K562 (cell line): ENCODE results near the gene GPN3. TPM values are rescaled to one million over a fixed set of nuclear protein-coding genes. Genes with fewer than 3 reads are reported as not detected.

Source experiments
- BDP1 ChIP-seq: IDR thresholded peaks from 3 replicates; pipeline ENCODE4 v1.6.1; 2011; ENCODE audit not compliant: insufficient read length, insufficient read depth
- CHD2 ChIP-seq: IDR thresholded peaks from 2 replicates; pipeline ENCODE4 v1.6.1; 2011; ENCODE audit warnings: low read depth, low read length
- FOXK1 ChIP-seq: sonication (generic); formaldehyde crosslinking; IDR thresholded peaks from 2 replicates; pipeline ENCODE4 v1.8.0; 2022; ENCODE audit warnings: missing genetic modification reagents, mild to moderate bottlenecking, borderline replicate concordance
- GABPB2 ChIP-seq: fragments of 250-450 bp; sonication (Bioruptor Pico); conservative IDR thresholded peaks from 2 replicates; pipeline ENCODE4 v1.5.1; 2021; ENCODE audit warnings: mild to moderate bottlenecking
- HDAC6 ChIP-seq: IDR thresholded peaks from 2 replicates; pipeline ENCODE4 v1.6.1; 2012; ENCODE audit warnings: low read depth, mild to moderate bottlenecking, control low read depth, inconsistent platforms, low read length, moderate library complexity
- HMG20B ChIP-seq: fragments of 250-450 bp; sonication (Bioruptor Pico); IDR thresholded peaks from 2 replicates; pipeline ENCODE4 v1.5.0; 2021; ENCODE audit warnings: mild to moderate bottlenecking
- KLF13 ChIP-seq: fragments of 450-650 bp; IDR thresholded peaks from 2 replicates; pipeline ENCODE4 v1.6.1; 2016; ENCODE audit warnings: missing genetic modification characterization, low read depth, mild to moderate bottlenecking, missing compliant biosample characterization, moderate library complexity, borderline replicate concordance
- KLF16 ChIP-seq: IDR thresholded peaks from 2 replicates; pipeline ENCODE4 v1.6.1; 2016; ENCODE audit warnings: antibody characterized with exemption
- L3MBTL2 ChIP-seq: fragments of 450-650 bp; IDR thresholded peaks from 2 replicates; pipeline ENCODE4 v1.6.1; 2016; ENCODE audit warnings: mild to moderate bottlenecking, moderate library complexity
- LEF1 ChIP-seq: fragments of 450-650 bp; IDR thresholded peaks from 2 replicates; pipeline ENCODE4 v1.6.1; 2016; ENCODE audit warnings: mild to moderate bottlenecking
- MCM3 ChIP-seq: fragments of 450-650 bp; IDR thresholded peaks from 2 replicates; pipeline ENCODE4 v1.6.1; 2016
- MCM7 ChIP-seq, 2 experiments: fragments of 450-650 bp; IDR thresholded peaks; 2 replicates each; pipeline ENCODE4 v1.6.1; 2016 to 2018
- NFE2 ChIP-seq: IDR thresholded peaks from 2 replicates; pipeline ENCODE4 v1.6.1; 2014; ENCODE audit warnings: antibody characterized with exemption, low read depth
- POLR2A ChIP-seq: fragments of 450-650 bp; conservative IDR thresholded peaks from 2 replicates; pipeline ENCODE4 v1.6.1; 2016
- POLR2G ChIP-seq: fragments of 200-400 bp; formaldehyde crosslinking; IDR thresholded peaks from 2 replicates; pipeline ENCODE4 v1.6.1; 2017; ENCODE audit warnings: low read depth, mild to moderate bottlenecking, antibody characterized with exemption, low read length, moderate library complexity
- PPARD ChIP-seq: fragments of 250-450 bp; sonication (Bioruptor Pico); IDR thresholded peaks from 2 replicates; pipeline ENCODE4 v1.8.0; 2022; ENCODE audit warnings: inconsistent platforms, mild to moderate bottlenecking, moderate library complexity
- PYGO2 ChIP-seq: fragments of 450-650 bp; IDR thresholded peaks from 2 replicates; pipeline ENCODE4 v1.6.1; 2016; ENCODE audit warnings: mild to moderate bottlenecking, missing genetic modification characterization, moderate library complexity, missing compliant biosample characterization
- RHOXF2B ChIP-seq: fragments of 250-450 bp; sonication (Bioruptor Pico); conservative IDR thresholded peaks from 2 replicates; pipeline ENCODE4 v1.5.1; 2021
- SAFB ChIP-seq: fragments of 200-400 bp; formaldehyde crosslinking; IDR thresholded peaks from 2 replicates; pipeline ENCODE4 v1.6.1; 2017; ENCODE audit warnings: low read depth, low read length, borderline replicate concordance
- SP2 ChIP-seq: IDR thresholded peaks from 2 replicates; pipeline ENCODE4 v1.6.1; 2011; ENCODE audit warnings: mild to moderate bottlenecking, low read depth, low read length, moderate library complexity; ENCODE audit not compliant: poor library complexity, severe bottlenecking; ENCODE audit errors: extremely low read depth
- ZBTB1 ChIP-seq: sonication (generic); formaldehyde crosslinking; IDR thresholded peaks from 2 replicates; pipeline ENCODE4 v1.8.1; 2023; ENCODE audit warnings: missing genetic modification reagents, low read depth, mild to moderate bottlenecking, borderline replicate concordance
- ZNF224 ChIP-seq: sonication (generic); formaldehyde crosslinking; IDR thresholded peaks from 2 replicates; pipeline ENCODE4 v1.8.0; 2022; ENCODE audit warnings: mild to moderate bottlenecking, missing genetic modification reagents
- polyA plus RNA-seq, 8 experiments: library from polyadenylated mRNA; depleted of rRNA in 4 of 8; stranded (reverse) in 5 of 8; unstranded in 3 of 8; fragments of >200 nt; fragmentation: Nextera tagmentation in 2 of 8; fragmentation: Illumina TruSeq in 1 of 8; extraction: Ambion mirVana in 2 of 8; extraction: Trizol in 1 of 8; gene quantifications; 2 replicates each; pipeline versions ENCODE4 v1.2.1 to v1.2.3, GENCODE V29; 2011 to 2014; ENCODE audit warnings: inconsistent platforms in 1 of 8, missing spikeins in 1 of 8
- total RNA-seq, 7 experiments: library from RNA; depleted of rRNA in 6 of 7; stranded (reverse); fragments of >200 nt in 6 of 7; fragmentation: Illumina TruSeq in 2 of 7; extraction: Trizol in 2 of 7; gene quantifications; 2 replicates each; pipeline versions ENCODE4 v1.2.1 to v1.2.3, GENCODE V29; 2011 to 2021; ENCODE audit warnings: low replicate concordance in 1 of 7
- TF ChIP-seq, protein P1 (sequence below): fragments of 250-450 bp; sonication (Bioruptor Pico); IDR thresholded peaks from 2 replicates; pipeline ENCODE4 v1.4.0; 2020; ENCODE audit warnings: mild to moderate bottlenecking, moderate library complexity
- TF ChIP-seq, protein P2 (sequence below): fragments of 250-450 bp; sonication (Bioruptor Pico); IDR thresholded peaks from 2 replicates; pipeline ENCODE4 v1.4.0; 2020; ENCODE audit warnings: mild to moderate bottlenecking, moderate library complexity
- TF ChIP-seq, protein P3 (sequence below): fragments of 250-450 bp; sonication (Bioruptor Pico); IDR thresholded peaks from 2 replicates; pipeline ENCODE4 v1.8.0; 2022; ENCODE audit warnings: moderate library complexity, mild to moderate bottlenecking, inconsistent platforms

Gene GPN3
- total and polyA plus RNA-seq, 9 of the 15 experiments (the other 6 are each of a cell fraction or from before 2014, with no cell fraction given): 35.8 to 123 (median 64.2) TPM

DNA sequence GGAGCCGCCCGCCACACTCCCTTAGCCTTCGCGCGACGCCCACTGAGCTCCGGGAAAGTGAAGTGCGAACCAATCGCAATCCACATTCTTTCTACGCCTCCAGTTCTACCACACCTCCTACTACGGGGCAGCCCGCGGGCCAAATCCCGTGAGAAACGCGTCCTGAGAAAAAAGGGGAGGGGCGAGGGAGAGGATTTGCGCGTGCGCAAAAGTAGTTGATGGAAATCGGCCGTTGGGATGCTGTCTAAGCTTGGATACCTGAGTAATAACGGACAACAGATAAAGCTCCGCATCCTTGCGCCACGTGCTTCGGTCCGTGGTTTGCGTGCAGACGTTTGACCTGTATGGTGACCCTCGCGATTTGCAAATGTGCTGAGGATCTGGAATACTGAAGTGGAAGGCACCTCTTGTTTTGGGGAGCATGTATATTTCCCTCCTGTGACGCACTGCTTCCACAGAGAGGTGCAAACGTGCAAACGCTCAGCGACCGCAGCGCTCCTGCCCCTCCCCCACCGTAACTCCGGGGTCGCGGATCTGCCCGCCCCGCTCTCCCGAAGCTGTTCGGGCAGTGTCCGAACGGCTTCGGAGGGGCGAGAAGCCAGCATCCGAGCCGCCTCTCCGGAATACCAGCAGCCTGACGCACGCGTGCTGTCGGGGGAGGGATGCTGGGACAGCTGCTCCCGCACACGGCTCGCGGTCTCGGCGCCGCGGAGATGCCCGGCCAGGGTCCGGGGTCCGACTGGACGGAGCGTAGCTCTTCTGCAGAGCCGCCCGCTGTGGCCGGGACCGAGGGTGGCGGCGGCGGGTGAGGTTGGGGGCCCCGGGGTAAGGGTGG lies at the start of gene GPN3, which contains the start of gene FAM216A (continued):
- no peak for TF ChIP-seq ZNF224 (CRISPR knock-in tag)
- no peak for TF ChIP-seq MCM7 (IDR thresholded peaks at IDR 0.05)
- TF ChIP-seq PYGO2 (tag): no peak
- no peak for TF ChIP-seq RHOXF2B
- TF ChIP-seq FOXK1 (CRISPR knock-in tag): no peak
- TF ChIP-seq KLF16: peak; percentile 90
- peak; percentile 94 for TF ChIP-seq POLR2G
- TF ChIP-seq NFE2: peak; percentile 36; the same call in 1 of the 2 replicates
- TF ChIP-seq, protein P1, sequence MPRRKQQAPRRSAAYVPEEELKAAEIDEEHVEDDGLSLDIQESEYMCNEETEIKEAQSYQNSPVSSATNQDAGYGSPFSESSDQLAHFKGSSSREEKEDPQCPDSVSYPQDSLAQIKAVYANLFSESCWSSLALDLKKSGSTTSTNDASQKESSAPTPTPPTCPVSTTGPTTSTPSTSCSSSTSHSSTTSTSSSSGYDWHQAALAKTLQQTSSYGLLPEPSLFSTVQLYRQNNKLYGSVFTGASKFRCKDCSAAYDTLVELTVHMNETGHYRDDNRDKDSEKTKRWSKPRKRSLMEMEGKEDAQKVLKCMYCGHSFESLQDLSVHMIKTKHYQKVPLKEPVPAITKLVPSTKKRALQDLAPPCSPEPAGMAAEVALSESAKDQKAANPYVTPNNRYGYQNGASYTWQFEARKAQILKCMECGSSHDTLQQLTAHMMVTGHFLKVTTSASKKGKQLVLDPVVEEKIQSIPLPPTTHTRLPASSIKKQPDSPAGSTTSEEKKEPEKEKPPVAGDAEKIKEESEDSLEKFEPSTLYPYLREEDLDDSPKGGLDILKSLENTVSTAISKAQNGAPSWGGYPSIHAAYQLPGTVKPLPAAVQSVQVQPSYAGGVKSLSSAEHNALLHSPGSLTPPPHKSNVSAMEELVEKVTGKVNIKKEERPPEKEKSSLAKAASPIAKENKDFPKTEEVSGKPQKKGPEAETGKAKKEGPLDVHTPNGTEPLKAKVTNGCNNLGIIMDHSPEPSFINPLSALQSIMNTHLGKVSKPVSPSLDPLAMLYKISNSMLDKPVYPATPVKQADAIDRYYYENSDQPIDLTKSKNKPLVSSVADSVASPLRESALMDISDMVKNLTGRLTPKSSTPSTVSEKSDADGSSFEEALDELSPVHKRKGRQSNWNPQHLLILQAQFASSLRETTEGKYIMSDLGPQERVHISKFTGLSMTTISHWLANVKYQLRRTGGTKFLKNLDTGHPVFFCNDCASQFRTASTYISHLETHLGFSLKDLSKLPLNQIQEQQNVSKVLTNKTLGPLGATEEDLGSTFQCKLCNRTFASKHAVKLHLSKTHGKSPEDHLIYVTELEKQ (CRISPR knock-in tag): no peak
- peak; percentile 89 for TF ChIP-seq LEF1
- TF ChIP-seq GABPB2 (CRISPR knock-in tag): no peak
- peak; percentile 79 for TF ChIP-seq POLR2A
- peak; percentile 39 for TF ChIP-seq L3MBTL2
- TF ChIP-seq, protein P2, sequence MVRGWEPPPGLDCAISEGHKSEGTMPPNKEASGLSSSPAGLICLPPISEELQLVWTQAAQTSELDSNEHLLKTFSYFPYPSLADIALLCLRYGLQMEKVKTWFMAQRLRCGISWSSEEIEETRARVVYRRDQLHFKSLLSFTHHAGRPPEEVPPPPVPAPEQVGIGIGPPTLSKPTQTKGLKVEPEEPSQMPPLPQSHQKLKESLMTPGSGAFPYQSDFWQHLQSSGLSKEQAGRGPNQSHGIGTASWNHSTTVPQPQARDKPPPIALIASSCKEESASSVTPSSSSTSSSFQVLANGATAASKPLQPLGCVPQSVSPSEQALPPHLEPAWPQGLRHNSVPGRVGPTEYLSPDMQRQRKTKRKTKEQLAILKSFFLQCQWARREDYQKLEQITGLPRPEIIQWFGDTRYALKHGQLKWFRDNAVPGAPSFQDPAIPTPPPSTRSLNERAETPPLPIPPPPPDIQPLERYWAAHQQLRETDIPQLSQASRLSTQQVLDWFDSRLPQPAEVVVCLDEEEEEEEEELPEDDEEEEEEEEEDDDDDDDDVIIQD: no peak
- TF ChIP-seq SP2: no peak
- no peak for TF ChIP-seq PPARD (CRISPR knock-in tag)
- TF ChIP-seq CHD2: peak; percentile 96
- no peak for TF ChIP-seq HDAC6
- peak; percentile 27; the same call in 1 of the 2 replicates for TF ChIP-seq SAFB
- TF ChIP-seq HMG20B: no peak
- no peak for TF ChIP-seq BDP1
- TF ChIP-seq, protein P3, sequence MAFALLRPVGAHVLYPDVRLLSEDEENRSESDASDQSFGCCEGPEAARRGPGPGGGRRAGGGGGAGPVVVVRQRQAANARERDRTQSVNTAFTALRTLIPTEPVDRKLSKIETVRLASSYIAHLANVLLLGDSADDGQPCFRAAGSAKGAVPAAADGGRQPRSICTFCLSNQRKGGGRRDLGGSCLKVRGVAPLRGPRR (CRISPR knock-in tag): no peak
- no peak for TF ChIP-seq KLF13 (tag)
- TF ChIP-seq MCM3: no peak
- TF ChIP-seq ZBTB1 (CRISPR knock-in tag): peak; percentile 67; the same call in 1 of the 2 replicates
